Neutrophil (primary cell): ENCODE results near the gene PATE2.

Experiments used
- H3K27ac ChIP-seq: fragments of 200-600 bp; sonication (generic); 2 replicates; pipeline ENCODE4 v1.5.1; 2016; ENCODE audit warnings: mild to moderate bottlenecking, moderate library complexity
- H3K27me3 ChIP-seq: fragments of 200-600 bp; sonication (generic); 2 replicates; pipeline ENCODE4 v1.6.0; 2016; ENCODE audit warnings: mild to moderate bottlenecking
- H3K36me3 ChIP-seq: fragments of 200-600 bp; sonication (generic); 2 replicates; pipeline ENCODE4 v1.5.1; 2017
- H3K4me1 ChIP-seq, 2 experiments: fragments of 200-600 bp in 1 of 2; sonication (generic) in 1 of 2; 1 replicate in 1 of 2; 2 replicates in 1 of 2; pipeline versions ENCODE4 v1.5.1 to v1.6.1; 2013 to 2016; ENCODE audit warnings: low read depth in 1 of 2, low read length in 1 of 2, mild to moderate bottlenecking in 1 of 2, moderate library complexity in 1 of 2; ENCODE audit not compliant: control insufficient read depth in 1 of 2, insufficient read depth in 1 of 2
- H3K4me3 ChIP-seq, 2 experiments: fragments of 200-600 bp in 1 of 2; sonication (generic) in 1 of 2; 1 replicate in 1 of 2; 2 replicates in 1 of 2; pipeline ENCODE4 v1.5.1; 2013 to 2016; ENCODE audit warnings: low read depth in 1 of 2, low read length in 1 of 2, mild to moderate bottlenecking in 1 of 2, moderate library complexity in 1 of 2
- H3K9me3 ChIP-seq: fragments of 200-600 bp; sonication (generic); 2 replicates; pipeline ENCODE4 v1.5.1; 2016
- TF ChIP-seq, protein P1 (sequence below): fragments of 200-600 bp; sonication (generic); IDR thresholded peaks from 2 replicates; pipeline ENCODE4 v1.5.1; 2016; ENCODE audit warnings: antibody characterized with exemption

The PATE2 gene

DNA sequence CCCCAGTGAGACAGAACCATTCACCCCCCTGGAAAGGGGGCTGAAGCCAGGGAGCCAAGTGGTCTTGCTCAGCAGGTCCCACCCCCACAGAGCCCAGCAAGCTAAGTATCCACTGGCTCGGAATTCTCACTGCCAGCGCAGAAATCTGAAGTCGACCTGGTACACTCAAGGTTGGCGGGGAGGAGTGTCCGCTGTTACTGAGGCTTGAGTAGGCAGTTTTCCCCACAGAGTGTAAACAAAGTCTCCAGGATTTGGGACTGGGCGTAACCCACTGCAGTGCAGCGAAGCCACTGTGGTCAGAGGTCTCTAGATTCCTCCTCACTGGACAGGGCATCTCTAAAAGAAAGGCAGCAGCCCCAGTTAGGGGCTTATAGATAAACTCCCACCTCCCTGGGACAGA lies 22.6 kb downstream of the PATE2 start:
- H3K9me3 ChIP-seq, result no peaks in the 10 kb centered on the region
- TF ChIP-seq, protein P1, sequence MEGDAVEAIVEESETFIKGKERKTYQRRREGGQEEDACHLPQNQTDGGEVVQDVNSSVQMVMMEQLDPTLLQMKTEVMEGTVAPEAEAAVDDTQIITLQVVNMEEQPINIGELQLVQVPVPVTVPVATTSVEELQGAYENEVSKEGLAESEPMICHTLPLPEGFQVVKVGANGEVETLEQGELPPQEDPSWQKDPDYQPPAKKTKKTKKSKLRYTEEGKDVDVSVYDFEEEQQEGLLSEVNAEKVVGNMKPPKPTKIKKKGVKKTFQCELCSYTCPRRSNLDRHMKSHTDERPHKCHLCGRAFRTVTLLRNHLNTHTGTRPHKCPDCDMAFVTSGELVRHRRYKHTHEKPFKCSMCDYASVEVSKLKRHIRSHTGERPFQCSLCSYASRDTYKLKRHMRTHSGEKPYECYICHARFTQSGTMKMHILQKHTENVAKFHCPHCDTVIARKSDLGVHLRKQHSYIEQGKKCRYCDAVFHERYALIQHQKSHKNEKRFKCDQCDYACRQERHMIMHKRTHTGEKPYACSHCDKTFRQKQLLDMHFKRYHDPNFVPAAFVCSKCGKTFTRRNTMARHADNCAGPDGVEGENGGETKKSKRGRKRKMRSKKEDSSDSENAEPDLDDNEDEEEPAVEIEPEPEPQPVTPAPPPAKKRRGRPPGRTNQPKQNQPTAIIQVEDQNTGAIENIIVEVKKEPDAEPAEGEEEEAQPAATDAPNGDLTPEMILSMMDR, result no peak
- H3K27ac ChIP-seq, result no peak overlapping the region
- H3K36me3 ChIP-seq, result no peaks in the 10 kb centered on the region
- no peaks in the 10 kb centered on the region for H3K27me3 ChIP-seq
- no peak overlapping the region for H3K4me3 ChIP-seq
- H3K4me1 ChIP-seq, result no peaks in the 10 kb centered on the region

- no peak overlapping the region for H3K4me3 ChIP-seq
- H3K9me3 ChIP-seq, result no peaks in the 10 kb centered on the region
- H3K36me3 ChIP-seq, result no peaks in the 10 kb centered on the region
- H3K4me1 ChIP-seq, result no peaks in the 10 kb centered on the region
- no peak overlapping the region for H3K27ac ChIP-seq
- H3K27me3 ChIP-seq, result no peaks in the 10 kb centered on the region
- TF ChIP-seq, protein P1, result no peak
Observed at GRCh38 chr11:125750629-125751028, 28.0 kb downstream of the PATE2 start.

GRCh38 chr11:125745979-125746378 lies 32.6 kb downstream of the PATE2 start, which contains the start of gene PATE1:
PATE1 (plus strand) TSS chr11:125746279; CDS start chr11:125746305, 26 bp downstream.
- Histone ChIP-seq H3K9me3 (no peaks in the 10 kb centered on the region), H3K27me3 (no peaks in the 10 kb centered on the region), H3K4me1 (no peaks in the 10 kb centered on the region), H3K36me3 (no peaks in the 10 kb centered on the region), H3K27ac (no peak within 1 kb of the TSS), H3K4me3 (no peak within 1 kb of the TSS)
- TF ChIP-seq, protein P1, result no peak

- H3K4me1 ChIP-seq, result no peaks in the 10 kb centered on the region
Observed at GRCh38 chr11:125743681-125744080, 34.9 kb downstream of the PATE2 start.

DNA sequence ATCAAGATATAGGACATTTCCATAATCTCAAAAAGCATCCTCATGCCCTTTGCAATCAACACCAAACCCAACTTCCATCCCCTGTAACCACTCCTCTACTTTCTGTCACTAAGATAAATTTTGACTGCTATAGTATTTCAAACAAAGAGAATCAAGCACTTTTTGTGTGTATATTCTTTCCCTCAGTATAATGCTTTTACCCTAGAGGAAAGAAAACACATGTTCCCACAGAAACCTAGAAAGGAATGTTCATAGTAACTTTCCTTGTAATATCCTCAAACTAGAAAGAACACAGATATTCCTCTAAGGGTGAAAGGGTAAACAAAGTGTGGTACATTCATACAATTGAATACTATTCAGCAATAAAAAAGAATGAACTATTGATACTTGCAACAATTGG lies 38.0 kb downstream of the PATE2 start:
- Histone ChIP-seq H3K4me3 (no peak overlapping the region), H3K27ac (no peak overlapping the region), H3K36me3 (no peaks in the 10 kb centered on the region), H3K9me3 (no peaks in the 10 kb centered on the region), H3K4me1 (no peaks in the 10 kb centered on the region), H3K27me3 (no peaks in the 10 kb centered on the region)
- TF ChIP-seq, protein P1, result no peak

More at GRCh38 chr11:125743681-125744080, 34.9 kb downstream of the PATE2 start:
- Histone ChIP-seq H3K9me3 (no peaks in the 10 kb centered on the region), H3K4me3 (no peak overlapping the region), H3K36me3 (no peaks in the 10 kb centered on the region), H3K27ac (no peak overlapping the region), H3K27me3 (no peaks in the 10 kb centered on the region)
- TF ChIP-seq, protein P1, result no peak

GRCh38 chr11:125728969-125729368 lies 49.7 kb downstream of the PATE2 start:
- Histone ChIP-seq H3K9me3 (no peaks in the 10 kb centered on the region), H3K4me3 (no peak overlapping the region), H3K27ac (no peak overlapping the region), H3K27me3 (no peaks in the 10 kb centered on the region), H3K36me3 (no peaks in the 10 kb centered on the region), H3K4me1 (no peaks in the 10 kb centered on the region)
- TF ChIP-seq, protein P1, result no peak
